ACHN (cell line): ENCODE data around the gene RAPGEF1.

ENCODE experiments used
- DNase-seq: peaks from one replicate; pipeline ENCODE4 v3.0.0-alpha.2; 2015
- in situ Hi-C: cut with HindIII; loops from 2 replicates; pipeline ENCODE4 v1.10.0; 2017; ENCODE audit warnings: low sequenced_read_pairs, low pct_ligation_motif_present, low pct_unique_long_range_greater_than_20kb

The RAPGEF1 gene

DNA sequence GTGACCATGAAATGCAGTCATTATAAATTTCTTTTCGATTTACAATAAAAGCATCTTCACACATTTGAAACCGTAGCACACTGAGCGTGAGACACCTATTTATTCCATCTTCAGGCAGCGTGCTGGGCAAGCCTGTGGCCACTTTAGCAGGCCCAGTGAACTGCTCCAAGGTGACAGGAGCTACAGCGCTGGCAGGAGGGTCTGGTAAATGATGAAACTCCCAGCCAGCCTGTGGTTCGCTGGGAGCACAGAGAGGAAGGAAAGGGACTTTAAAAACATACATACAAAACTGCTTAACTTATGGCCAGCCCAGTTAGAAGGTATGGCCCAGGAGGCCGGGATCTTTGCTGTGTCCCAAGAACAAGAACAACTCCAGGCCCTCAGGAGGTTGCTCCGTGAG is 5.1 kb downstream of the RAPGEF1 start:
- in situ Hi-C loops = no loop called here

DNA sequence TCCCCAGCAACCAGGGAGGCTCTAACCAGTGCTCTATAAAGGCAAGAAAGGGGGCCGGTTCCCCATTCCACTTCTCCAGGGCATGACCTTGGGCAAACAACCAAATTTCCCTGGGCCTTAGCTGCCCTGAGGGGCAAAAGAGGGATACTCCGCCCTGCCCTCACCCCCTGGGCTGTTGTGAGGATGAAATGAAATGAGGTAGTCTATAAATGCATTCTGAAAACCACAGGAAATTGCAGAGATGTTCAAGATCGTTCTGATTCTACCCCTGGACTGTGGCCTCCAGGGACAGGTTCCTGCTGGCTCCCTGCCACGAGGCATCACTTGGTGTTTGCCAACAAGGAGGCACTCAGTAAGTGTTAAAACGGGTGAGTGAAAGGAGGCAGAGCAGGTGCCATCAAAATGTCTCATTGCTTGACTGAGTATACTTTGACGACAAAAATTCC is 5.7 kb downstream of the RAPGEF1 start:
- in situ Hi-C loops = no loop called here
- peak; percentile 76 for DNase-seq

More for the DNA sequence above, 5.1 kb downstream of the RAPGEF1 start:
- no peak for DNase-seq

- in situ Hi-C loops = no loop called here
- DNase-seq = peak; percentile 95
These were observed 6.3 kb downstream of the RAPGEF1 start for GRCh38 chr9:131733541-131734061.

DNA sequence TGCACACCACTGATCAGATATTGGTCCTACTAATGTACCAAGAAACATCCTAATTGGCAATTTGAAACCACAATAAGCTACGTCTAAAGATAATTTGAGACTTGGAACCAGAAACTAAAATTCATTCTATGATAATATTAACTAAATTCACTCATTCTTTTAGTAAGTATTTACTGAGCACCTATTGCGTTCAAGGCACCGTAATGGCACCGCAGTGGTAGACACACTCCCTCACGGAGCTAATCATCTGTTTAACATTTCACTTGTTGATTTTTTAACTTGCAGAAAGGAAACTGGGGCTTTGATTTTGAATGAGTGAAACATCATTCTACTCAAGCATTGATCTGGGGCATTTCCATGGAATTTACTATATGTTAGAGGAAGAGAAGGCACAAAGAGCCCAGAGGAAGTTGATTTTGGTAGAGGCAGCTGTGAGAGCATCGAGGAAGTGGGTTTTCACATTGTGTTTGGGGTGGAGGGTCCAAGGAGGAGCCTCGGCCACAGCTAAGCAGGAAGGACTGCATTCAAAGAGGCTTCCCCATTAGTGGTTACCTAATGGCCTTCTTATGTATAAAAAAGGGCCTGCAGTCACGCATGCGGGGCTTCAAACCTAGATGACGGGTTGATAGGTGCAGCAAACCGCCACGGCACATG is 7.1 kb downstream of the RAPGEF1 start:
- DNase-seq = no peak
- in situ Hi-C loops = no loop called here

DNA sequence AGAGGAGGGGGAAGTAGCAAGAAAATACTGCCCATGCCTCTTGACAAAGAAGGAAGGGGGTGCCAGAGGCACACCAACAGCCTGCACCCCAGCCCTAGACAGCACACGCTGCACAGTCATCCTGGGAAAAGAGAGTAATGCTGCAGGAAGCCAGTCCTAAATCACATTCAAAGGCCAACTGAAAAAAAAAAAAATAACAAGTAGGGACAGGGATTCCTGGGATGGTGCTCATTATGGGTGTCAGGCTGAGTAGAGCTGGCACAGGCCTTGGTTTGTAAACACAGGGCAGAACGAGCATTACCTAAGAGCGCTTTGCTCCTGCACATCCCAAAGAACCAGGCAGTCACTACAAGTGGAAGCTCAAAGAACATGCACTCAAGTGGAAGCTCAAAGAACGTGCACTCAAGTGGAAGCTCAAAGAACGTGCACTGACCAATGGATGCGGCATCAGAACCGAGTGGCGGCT is 7.8 kb downstream of the RAPGEF1 start:
- DNase-seq = no peak
- in situ Hi-C loops = no loop called here

DNA sequence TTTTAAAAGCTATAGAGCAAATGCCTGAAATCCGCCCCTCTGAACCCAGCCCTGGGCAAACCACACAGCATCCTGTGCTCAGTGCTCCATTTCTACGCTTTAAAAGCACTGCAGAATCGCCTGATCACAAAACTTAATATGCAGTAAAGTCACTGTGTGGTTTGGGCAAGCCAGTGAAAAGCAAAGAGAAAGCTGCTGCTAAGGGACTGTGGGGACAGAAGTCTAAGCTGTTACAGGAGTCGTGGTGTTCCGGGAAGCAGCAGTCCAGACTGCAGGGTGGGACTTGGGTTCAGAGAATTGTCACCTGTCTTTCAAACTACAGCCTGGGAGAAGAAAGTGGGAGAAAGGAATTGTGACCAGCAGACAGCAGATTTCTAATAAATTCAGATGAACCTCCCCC is 8.2 kb downstream of the RAPGEF1 start:
- DNase-seq = no peak
- in situ Hi-C loops = no loop called here

GRCh38 chr9:131731237-131731636 is 8.6 kb downstream of the RAPGEF1 start:
- in situ Hi-C loops = no loop called here
- no peak for DNase-seq

DNA sequence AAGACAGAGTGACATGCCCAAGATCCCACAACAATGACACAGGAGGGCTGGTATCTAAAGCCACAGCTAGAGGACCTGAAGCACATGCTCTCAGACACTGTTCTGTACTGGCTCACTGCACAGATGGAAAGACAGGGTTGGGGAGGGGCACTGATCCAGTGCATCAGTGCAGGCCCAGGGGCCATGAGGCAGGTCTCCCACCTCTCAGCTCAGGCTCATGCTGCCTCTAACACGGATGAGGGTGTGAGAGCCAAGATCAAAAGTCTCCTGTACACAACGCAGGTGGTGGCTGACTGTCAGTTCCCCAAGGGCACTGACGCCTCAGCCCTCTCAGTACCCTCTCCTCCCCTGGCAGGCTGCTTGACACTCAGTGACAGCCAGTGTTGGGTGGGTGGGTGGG is 10.9 kb downstream of the RAPGEF1 start:
- in situ Hi-C loops = no loop called here
- DNase-seq = no peak

GRCh38 chr9:131728546-131728910 is 11.3 kb downstream of the RAPGEF1 start:
- in situ Hi-C loops = no loop called here

DNA sequence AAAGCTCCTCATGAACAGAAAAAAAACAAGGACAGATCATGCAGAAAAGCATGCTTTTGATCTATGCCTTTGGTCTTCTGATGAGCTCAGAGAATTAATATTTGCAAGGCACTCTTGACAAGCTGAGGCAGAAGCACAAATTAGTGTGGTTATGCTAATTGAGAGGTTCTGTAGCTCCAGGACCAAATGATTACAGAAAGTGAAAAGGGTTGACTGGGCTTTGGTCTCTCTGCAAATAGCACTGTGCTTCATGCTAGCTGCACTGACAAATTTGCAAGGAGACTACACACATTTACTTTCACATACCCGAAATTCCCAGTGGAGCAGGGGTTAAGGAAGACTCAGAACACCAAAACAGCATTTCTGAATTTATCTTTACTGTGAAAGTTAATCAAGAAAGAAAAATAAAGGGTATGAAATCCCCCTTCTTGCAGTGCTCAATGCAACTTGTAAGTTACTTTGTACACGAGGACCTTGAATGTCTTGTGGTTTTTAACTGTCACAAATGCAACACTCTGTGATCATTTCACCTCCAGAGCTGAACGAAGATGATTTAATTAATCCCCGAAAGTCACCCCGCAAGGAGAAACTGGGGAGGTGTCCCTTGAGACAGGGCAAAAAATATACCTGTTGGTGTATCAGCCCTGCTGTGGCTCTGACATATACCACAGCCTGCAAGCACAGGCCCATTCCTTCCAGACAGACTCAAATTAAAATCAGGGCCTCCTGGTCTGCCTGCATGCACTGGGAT is 11.9 kb downstream of the RAPGEF1 start:
- DNase-seq = no peak
- in situ Hi-C loops = no loop called here

More at GRCh38 chr9:131728546-131728910, 11.3 kb downstream of the RAPGEF1 start:
- no peak for DNase-seq

GRCh38 chr9:131727184-131727759 is 12.6 kb downstream of the RAPGEF1 start:
- peak; percentile 67 for DNase-seq
- in situ Hi-C loops = no loop called here

GRCh38 chr9:131724683-131725082 is 15.2 kb downstream of the RAPGEF1 start:
- DNase-seq = no peak
- in situ Hi-C loops = no loop called here

GRCh38 chr9:131723632-131724031 is 16.2 kb downstream of the RAPGEF1 start:
- in situ Hi-C loops = no loop called here
- no peak for DNase-seq

GRCh38 chr9:131722255-131722654 is 17.6 kb downstream of the RAPGEF1 start:
- no peak for DNase-seq

GRCh38 chr9:131721076-131721475 is 18.8 kb downstream of the RAPGEF1 start:
- no peak for DNase-seq
- in situ Hi-C loops = no loop called here

More at GRCh38 chr9:131722255-131722654, 17.6 kb downstream of the RAPGEF1 start:
- in situ Hi-C loops = no loop called here

DNA sequence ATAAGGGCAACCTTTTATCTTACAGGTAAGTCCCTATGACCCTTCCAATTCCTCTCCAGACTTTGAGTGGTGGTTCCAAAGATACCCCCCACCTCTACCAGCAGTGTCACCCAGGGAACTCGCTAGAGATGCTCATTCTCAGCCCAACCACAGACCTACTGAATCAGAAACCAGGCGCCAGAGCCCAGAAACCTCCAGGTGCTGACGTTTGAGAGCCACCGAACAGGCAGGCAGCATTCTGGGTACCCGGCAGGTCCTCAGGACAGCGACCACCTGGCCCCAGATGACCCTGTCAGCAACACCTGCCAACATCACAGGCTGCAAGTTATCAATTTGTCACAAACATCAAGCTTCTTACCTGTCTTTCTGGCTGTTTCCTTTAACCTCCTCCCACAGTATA is 19.5 kb downstream of the RAPGEF1 start:
- no peak for DNase-seq
- in situ Hi-C loops = no loop called here

DNA sequence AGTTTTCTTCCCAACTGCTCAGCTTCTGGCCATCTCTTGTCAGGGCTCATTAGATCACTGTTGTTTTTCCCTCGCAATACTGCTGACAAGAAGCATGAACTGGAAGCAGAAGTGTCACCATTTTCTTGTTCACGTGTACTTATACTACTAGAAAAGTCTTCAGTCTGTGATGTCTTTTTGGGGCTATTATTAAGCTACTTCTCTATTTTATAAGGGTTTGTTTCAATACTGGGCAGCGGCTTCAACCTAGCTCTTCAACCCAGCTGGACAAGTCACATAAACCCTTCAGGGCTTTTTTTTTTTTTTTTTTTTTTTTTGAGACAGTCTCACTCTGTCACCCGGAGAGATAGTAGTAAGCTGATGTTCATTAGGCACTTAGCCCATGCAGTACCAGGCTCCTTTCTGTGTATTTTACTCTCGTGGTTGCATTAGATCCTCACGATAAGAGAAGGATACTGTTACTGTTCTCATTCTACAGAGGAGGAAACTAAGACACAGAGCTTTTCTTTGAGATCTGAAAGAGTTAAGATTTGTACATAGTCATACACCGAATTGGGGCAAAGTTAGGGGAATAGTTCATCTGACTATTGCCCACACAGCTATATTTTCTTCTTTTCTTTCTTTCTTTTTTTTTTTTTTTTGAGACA is 20.5 kb downstream of the RAPGEF1 start:
- no peak for DNase-seq
- in situ Hi-C loops = no loop called here

- in situ Hi-C loops = no loop called here
- no peak for DNase-seq
These were observed 22.0 kb downstream of the RAPGEF1 start for GRCh38 chr9:131717719-131718460.
